Osteocyte (in vitro differentiated cells): ENCODE results near the gene CTNNBL1. TPM values are rescaled to one million over a fixed set of nuclear protein-coding genes. Genes with fewer than 3 reads are reported as not detected.

Experiments
- DNase-seq: peaks from one replicate; pipeline ENCODE4 v3.0.0; 2021; ENCODE audit warnings: mixed read lengths; ENCODE audit not compliant: unreplicated experiment; ENCODE audit errors: extremely low spot score
- H3K27ac Mint-ChIP-seq: one replicate; pipeline ENCODE4 v1.8.0; 2021; ENCODE audit warnings: mild to moderate bottlenecking, mixed read lengths; ENCODE audit not compliant: unreplicated experiment
- H3K27me3 Mint-ChIP-seq: one replicate; pipeline ENCODE4 v1.8.0; 2021; ENCODE audit warnings: mixed read lengths; ENCODE audit not compliant: unreplicated experiment
- H3K36me3 Mint-ChIP-seq: one replicate; pipeline ENCODE4 v1.8.0; 2021; ENCODE audit warnings: mixed read lengths; ENCODE audit not compliant: unreplicated experiment
- H3K4me1 Mint-ChIP-seq: one replicate; pipeline ENCODE4 v1.8.0; 2021; ENCODE audit warnings: mixed read lengths; ENCODE audit not compliant: unreplicated experiment
- H3K4me3 Mint-ChIP-seq: one replicate; pipeline ENCODE4 v1.8.0; 2021; ENCODE audit warnings: mild to moderate bottlenecking, moderate library complexity, mixed read lengths; ENCODE audit not compliant: unreplicated experiment
- H3K9me3 Mint-ChIP-seq: one replicate; pipeline ENCODE4 v1.8.0; 2021; ENCODE audit warnings: mixed read lengths; ENCODE audit not compliant: unreplicated experiment
- total RNA-seq: library from RNA; stranded (reverse); gene quantifications from 2 replicates; pipeline ENCODE4 v1.2.1, GENCODE V29; 2021
- TF ChIP-seq, protein P1 (sequence below): fragments of 200-600 bp; sonication (generic); IDR thresholded peaks from 2 replicates; pipeline ENCODE4 v1.5.0; 2021; ENCODE audit warnings: antibody characterized with exemption, mild to moderate bottlenecking, moderate library complexity

Gene CTNNBL1
- total RNA-seq, 1 donor from 2014 or later = 43.4 TPM

DNA sequence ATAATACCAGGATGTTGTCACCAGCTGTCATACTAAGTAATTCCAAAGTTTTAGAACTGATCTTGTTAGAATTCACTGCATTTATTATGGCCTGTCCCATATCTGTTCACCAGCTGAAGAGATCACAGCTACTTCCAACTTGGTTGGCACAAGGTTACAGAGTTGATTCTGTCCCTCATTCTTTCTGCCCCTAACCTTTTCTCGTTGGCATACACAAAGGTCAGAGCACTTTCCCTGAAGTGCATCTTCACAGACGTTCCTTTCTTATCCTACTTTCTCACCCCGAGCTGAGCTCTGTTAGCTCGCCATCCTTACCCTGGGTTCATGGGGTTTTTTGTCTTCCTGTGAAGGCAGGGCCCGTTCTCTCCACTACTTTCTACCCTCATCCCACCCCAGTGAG, 143.1 kb downstream of the CTNNBL1 start:
- H3K9me3 Mint-ChIP-seq = no peaks in the 10 kb centered on the region
- no peaks in the 10 kb centered on the region for H3K4me1 Mint-ChIP-seq
- no peak overlapping the region for H3K27ac Mint-ChIP-seq
- TF ChIP-seq, protein P1, sequence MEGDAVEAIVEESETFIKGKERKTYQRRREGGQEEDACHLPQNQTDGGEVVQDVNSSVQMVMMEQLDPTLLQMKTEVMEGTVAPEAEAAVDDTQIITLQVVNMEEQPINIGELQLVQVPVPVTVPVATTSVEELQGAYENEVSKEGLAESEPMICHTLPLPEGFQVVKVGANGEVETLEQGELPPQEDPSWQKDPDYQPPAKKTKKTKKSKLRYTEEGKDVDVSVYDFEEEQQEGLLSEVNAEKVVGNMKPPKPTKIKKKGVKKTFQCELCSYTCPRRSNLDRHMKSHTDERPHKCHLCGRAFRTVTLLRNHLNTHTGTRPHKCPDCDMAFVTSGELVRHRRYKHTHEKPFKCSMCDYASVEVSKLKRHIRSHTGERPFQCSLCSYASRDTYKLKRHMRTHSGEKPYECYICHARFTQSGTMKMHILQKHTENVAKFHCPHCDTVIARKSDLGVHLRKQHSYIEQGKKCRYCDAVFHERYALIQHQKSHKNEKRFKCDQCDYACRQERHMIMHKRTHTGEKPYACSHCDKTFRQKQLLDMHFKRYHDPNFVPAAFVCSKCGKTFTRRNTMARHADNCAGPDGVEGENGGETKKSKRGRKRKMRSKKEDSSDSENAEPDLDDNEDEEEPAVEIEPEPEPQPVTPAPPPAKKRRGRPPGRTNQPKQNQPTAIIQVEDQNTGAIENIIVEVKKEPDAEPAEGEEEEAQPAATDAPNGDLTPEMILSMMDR = no peak
- no peak overlapping the region for H3K4me3 Mint-ChIP-seq
- H3K36me3 Mint-ChIP-seq = peaks cover 5% of the 10 kb centered on the region
- H3K27me3 Mint-ChIP-seq = no peaks in the 10 kb centered on the region
- no peak for DNase-seq

DNA sequence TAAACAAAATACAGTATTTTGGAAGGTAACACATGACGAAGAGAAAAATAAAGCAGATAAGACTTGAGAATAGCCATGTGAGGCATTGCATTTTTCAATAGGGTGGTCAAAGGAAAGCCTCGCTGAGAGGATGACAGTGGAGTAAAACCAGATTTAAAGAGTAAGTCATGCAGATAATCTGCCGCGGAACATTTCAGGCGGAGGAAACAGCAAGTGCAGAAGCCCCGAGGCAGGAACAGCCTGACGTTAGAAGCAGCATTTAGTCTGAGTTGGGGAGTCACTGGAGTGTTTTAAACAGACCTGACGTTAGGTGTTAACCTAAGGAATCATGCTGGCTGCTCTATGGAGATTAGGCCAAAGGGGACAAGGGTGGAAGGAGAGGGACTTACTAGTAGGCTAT, 144.1 kb downstream of the CTNNBL1 start:
- no peak for DNase-seq
- Mint-ChIP-seq H3K27me3 (no peaks in the 10 kb centered on the region), H3K36me3 (peaks cover 13% of the 10 kb centered on the region), H3K4me3 (no peak overlapping the region), H3K4me1 (no peaks in the 10 kb centered on the region), H3K27ac (no peak overlapping the region), H3K9me3 (no peaks in the 10 kb centered on the region)
- TF ChIP-seq, protein P1 = no peak

DNA sequence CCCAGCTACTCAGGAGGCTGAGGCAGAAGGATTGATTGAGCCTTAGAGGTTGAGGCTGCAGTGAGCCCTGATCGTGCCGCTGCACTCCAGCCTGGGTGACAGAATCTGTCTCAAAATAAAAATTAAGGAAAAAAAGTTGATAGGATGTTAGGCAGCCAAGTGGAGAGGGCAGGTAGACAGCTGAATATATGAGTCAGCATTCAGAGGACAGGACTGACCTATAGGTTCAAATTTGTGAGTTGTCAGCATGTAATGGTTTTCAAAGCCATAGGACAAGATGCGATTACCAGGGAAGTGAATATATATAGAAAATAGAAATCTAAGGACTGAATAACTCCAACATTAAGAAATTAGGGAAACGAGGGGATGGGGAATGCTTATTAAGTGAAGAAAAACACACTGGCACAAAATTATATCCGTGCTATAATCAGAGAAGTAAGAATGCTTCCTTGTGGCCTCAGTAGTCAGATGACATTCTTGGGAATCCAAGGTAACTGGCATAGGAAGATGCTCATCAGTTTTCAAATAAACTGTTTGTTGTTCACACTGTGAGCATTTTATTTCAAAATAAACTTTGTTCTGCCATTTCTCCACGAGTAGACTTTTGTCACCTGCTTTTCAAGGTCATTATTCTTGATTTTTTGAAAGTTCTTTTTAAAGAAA, 145.1 kb downstream of the CTNNBL1 start:
- H3K27me3 Mint-ChIP-seq = no peaks in the 10 kb centered on the region

DNA sequence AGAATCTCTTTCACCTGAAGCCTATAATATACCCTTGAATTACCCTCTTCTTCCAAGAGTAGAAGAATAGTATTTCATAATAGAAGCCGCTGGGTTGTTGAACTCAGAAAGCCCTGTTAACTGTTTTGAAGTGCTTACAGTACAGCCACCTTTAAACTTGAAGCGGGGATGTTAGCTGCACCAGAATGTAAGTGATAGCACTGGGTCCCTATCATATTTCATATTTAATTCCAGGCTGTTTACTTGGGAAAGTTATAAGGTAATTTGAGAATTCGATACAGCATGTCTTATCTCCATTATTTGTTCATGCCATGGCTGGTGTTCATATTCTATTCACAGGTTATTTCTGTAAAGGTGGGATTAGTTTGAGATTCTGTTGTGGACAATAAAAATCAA, 145.6 kb downstream of the CTNNBL1 start:
- H3K36me3 Mint-ChIP-seq = peaks cover 20% of the 10 kb centered on the region
- no peak overlapping the region for H3K4me3 Mint-ChIP-seq
- H3K4me1 Mint-ChIP-seq = no peaks in the 10 kb centered on the region
- no peaks in the 10 kb centered on the region for H3K9me3 Mint-ChIP-seq
- no peak overlapping the region for H3K27ac Mint-ChIP-seq
- no peaks in the 10 kb centered on the region for H3K27me3 Mint-ChIP-seq
- no peak for DNase-seq
- TF ChIP-seq, protein P1 = no peak

More for the DNA sequence above, 145.1 kb downstream of the CTNNBL1 start:
- no peaks in the 10 kb centered on the region for H3K4me1 Mint-ChIP-seq
- H3K9me3 Mint-ChIP-seq = no peaks in the 10 kb centered on the region
- DNase-seq = no peak
- TF ChIP-seq, protein P1 = no peak
- H3K36me3 Mint-ChIP-seq = peaks cover 20% of the 10 kb centered on the region
- H3K27ac Mint-ChIP-seq = no peak overlapping the region
- H3K4me3 Mint-ChIP-seq = no peak overlapping the region

DNA sequence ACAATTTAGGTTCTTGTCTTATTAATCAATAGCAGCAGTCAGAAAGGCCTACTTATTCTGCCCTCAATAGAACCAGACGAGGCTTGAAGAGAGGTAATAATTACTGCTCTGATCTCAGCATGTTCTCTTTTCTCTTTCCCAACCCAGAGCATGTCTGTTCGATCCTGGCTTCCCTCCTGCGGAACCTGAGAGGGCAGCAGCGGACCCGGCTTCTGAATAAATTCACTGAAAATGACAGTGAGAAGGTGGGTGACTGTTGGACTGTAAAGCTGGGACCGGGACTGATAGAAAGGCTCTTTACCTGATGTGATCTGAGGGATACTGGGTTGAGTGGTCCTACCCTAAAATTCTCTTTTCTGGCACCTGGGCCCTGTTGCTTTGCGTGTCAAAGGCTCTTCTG, 146.1 kb downstream of the CTNNBL1 start:
- TF ChIP-seq, protein P1 = no peak
- H3K36me3 Mint-ChIP-seq = peaks cover 21% of the 10 kb centered on the region
- no peaks in the 10 kb centered on the region for H3K9me3 Mint-ChIP-seq
- no peak for DNase-seq
- no peak overlapping the region for H3K27ac Mint-ChIP-seq
- H3K27me3 Mint-ChIP-seq = no peaks in the 10 kb centered on the region
- no peaks in the 10 kb centered on the region for H3K4me1 Mint-ChIP-seq
- H3K4me3 Mint-ChIP-seq = no peak overlapping the region
